IPS-15b (cell line): ENCODE measurements around the gene SOAT2.

Source experiments
- H3K27me3 ChIP-seq: one replicate; pipeline ENCODE4 v1.6.1; 2013; ENCODE audit warnings: low read length; ENCODE audit not compliant: control insufficient read depth, insufficient read depth
- H3K36me3 ChIP-seq: one replicate; pipeline ENCODE4 v1.6.1; 2013; ENCODE audit warnings: low read length; ENCODE audit not compliant: control insufficient read depth, insufficient read depth
- H3K4me1 ChIP-seq: one replicate; pipeline ENCODE4 v1.6.1; 2013; ENCODE audit warnings: mild to moderate bottlenecking, low read length; ENCODE audit not compliant: control insufficient read depth, insufficient read depth
- H3K4me3 ChIP-seq: one replicate; pipeline ENCODE4 v1.5.1; 2013; ENCODE audit warnings: low read depth, low read length
- H3K9ac ChIP-seq: one replicate; pipeline ENCODE4 v1.6.1; 2013; ENCODE audit warnings: low read depth, mild to moderate bottlenecking, low read length
- H3K9me3 ChIP-seq: one replicate; pipeline ENCODE4 v1.6.1; 2013; ENCODE audit warnings: mild to moderate bottlenecking, low read length; ENCODE audit not compliant: control insufficient read depth, insufficient read depth

SOAT2 gene

GRCh38 chr12:53102883-53103807 lies at the start of gene SOAT2:
Gene SOAT2, plus strand, starts transcription at chr12:53103486. Its CDS starts 92 bp downstream, at chr12:53103578.
- peaks cover 15% of the 10 kb centered on the region for H3K4me1 ChIP-seq
- H3K36me3 ChIP-seq: no peaks in the 10 kb centered on the region
- H3K4me3 ChIP-seq: no peak within 1 kb of the TSS
- no peaks in the 10 kb centered on the region for H3K9me3 ChIP-seq
- H3K9ac ChIP-seq: no peak within 1 kb of the TSS
- H3K27me3 ChIP-seq: peaks cover 12% of the 10 kb centered on the region

GRCh38 chr12:53054112-53054878 lies 49.0 kb upstream of the SOAT2 start:
- peak overlapping the region; percentile 47 for H3K9ac ChIP-seq
- H3K36me3 ChIP-seq: peaks cover 4% of the 10 kb centered on the region

DNA sequence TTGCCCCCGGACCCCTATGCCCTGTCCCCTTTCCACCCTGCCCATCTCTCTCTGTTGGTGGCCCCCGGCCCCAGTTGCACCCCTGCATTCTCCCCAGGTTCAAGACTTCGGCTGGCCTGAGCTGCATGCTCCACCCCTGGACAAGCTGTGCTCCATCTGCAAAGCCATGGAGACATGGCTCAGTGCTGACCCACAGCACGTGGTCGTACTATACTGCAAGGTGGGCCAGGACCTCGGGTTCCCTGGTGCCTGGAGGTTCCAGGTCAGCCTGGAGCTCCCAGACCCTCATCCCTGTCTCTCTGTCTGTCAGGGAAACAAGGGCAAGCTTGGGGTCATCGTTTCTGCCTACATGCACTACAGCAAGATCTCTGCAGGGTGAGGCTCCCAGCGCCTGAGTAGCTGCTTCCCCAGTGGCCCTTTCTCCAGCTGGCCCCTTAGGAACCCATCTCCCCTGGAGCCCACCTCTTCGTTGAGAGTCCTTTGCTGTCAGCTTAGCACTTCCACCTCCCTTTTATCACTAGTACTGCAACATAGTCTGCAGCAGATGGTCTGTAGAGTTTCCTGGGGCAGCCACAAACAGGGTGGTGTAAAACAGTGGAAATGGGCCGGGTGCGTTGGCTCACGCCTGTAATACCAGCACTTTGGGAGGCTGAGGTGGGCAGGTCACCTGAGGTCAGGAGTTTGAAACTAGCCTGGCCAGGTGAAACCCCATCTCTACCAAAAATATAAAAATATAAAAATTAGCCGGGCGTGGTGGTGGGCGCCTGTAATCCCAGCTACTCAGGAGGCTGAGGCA lies 47.6 kb upstream of the SOAT2 start:
- Histone ChIP-seq H3K4me1 (peaks cover 6% of the 10 kb centered on the region), H3K9ac (no peak overlapping the region), H3K27me3 (peaks cover 5% of the 10 kb centered on the region), H3K9me3 (no peaks in the 10 kb centered on the region), H3K36me3 (peaks cover 4% of the 10 kb centered on the region), H3K4me3 (no peak overlapping the region)

More at GRCh38 chr12:53054112-53054878, 49.0 kb upstream of the SOAT2 start:
- no peaks in the 10 kb centered on the region for H3K9me3 ChIP-seq
- H3K4me3 ChIP-seq: peak overlapping the region; percentile 86
- peaks cover 15% of the 10 kb centered on the region for H3K4me1 ChIP-seq
- peaks cover 5% of the 10 kb centered on the region for H3K27me3 ChIP-seq

- Histone ChIP-seq H3K9me3 (no peaks in the 10 kb centered on the region), H3K4me3 (no peak overlapping the region), H3K36me3 (peaks cover 4% of the 10 kb centered on the region), H3K27me3 (peaks cover 5% of the 10 kb centered on the region), H3K4me1 (peaks cover 1% of the 10 kb centered on the region), H3K9ac (no peak overlapping the region)
These were observed 47.0 kb upstream of the SOAT2 start for GRCh38 chr12:53056296-53056695.

- Histone ChIP-seq H3K27me3 (peaks cover 5% of the 10 kb centered on the region), H3K9me3 (no peaks in the 10 kb centered on the region), H3K36me3 (no peaks in the 10 kb centered on the region), H3K4me1 (no peaks in the 10 kb centered on the region), H3K9ac (no peak overlapping the region), H3K4me3 (no peak overlapping the region)
These were observed 46.4 kb upstream of the SOAT2 start for GRCh38 chr12:53056901-53057300.

GRCh38 chr12:53057816-53058500 lies 45.3 kb upstream of the SOAT2 start:
- Histone ChIP-seq H3K9me3 (no peaks in the 10 kb centered on the region), H3K36me3 (no peaks in the 10 kb centered on the region), H3K4me1 (no peaks in the 10 kb centered on the region), H3K27me3 (peaks cover 5% of the 10 kb centered on the region), H3K9ac (no peak overlapping the region), H3K4me3 (no peak overlapping the region)

GRCh38 chr12:53058674-53059433 lies 44.4 kb upstream of the SOAT2 start:
- Histone ChIP-seq H3K27me3 (peaks cover 5% of the 10 kb centered on the region), H3K4me3 (no peak overlapping the region), H3K9ac (no peak overlapping the region), H3K36me3 (no peaks in the 10 kb centered on the region), H3K4me1 (no peaks in the 10 kb centered on the region), H3K9me3 (no peaks in the 10 kb centered on the region)

GRCh38 chr12:53059434-53060063 lies 43.7 kb upstream of the SOAT2 start:
- peaks cover 5% of the 10 kb centered on the region for H3K27me3 ChIP-seq
- no peaks in the 10 kb centered on the region for H3K4me1 ChIP-seq
- no peak overlapping the region for H3K9ac ChIP-seq
- no peaks in the 10 kb centered on the region for H3K36me3 ChIP-seq
- H3K4me3 ChIP-seq: no peak overlapping the region
- H3K9me3 ChIP-seq: no peaks in the 10 kb centered on the region

GRCh38 chr12:53060064-53060720 lies 43.1 kb upstream of the SOAT2 start:
- Histone ChIP-seq H3K4me1 (no peaks in the 10 kb centered on the region), H3K9me3 (no peaks in the 10 kb centered on the region), H3K4me3 (no peak overlapping the region), H3K9ac (no peak overlapping the region), H3K27me3 (peaks cover 5% of the 10 kb centered on the region), H3K36me3 (no peaks in the 10 kb centered on the region)

DNA sequence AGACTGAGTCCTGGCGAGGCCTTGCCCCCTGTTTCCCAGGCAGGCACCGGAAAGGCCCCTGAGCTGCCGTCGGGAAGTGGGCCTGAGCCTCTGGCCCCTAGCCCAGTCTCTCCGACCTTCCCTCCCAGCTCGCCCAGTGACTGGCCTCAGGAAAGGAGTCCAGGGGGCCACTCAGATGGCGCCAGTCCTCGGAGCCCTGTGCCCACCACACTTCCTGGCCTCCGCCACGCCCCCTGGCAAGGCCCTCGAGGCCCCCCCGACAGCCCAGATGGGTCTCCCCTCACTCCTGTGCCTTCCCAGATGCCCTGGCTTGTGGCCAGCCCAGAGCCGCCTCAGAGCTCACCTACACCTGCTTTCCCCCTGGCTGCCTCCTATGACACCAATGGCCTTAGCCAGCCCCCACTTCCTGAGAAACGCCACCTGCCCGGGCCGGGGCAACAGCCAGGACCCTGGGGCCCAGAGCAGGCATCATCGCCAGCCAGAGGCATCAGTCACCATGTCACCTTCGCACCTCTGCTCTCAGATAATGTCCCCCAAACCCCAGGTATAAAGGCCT lies 42.5 kb upstream of the SOAT2 start:
- H3K9me3 ChIP-seq: no peaks in the 10 kb centered on the region
- no peaks in the 10 kb centered on the region for H3K36me3 ChIP-seq
- H3K4me3 ChIP-seq: no peak overlapping the region
- no peak overlapping the region for H3K9ac ChIP-seq
- H3K4me1 ChIP-seq: no peaks in the 10 kb centered on the region
- peaks cover 5% of the 10 kb centered on the region for H3K27me3 ChIP-seq
